GM21619 (cell line): ENCODE measurements around the gene PROSER3.

Source experiments
- ATAC-seq: cut with Tn5 transposase; IDR thresholded peaks from one replicate; pipeline ENCODE4 v1.9.1; 2021; ENCODE audit not compliant: unreplicated experiment

PROSER3 gene

DNA sequence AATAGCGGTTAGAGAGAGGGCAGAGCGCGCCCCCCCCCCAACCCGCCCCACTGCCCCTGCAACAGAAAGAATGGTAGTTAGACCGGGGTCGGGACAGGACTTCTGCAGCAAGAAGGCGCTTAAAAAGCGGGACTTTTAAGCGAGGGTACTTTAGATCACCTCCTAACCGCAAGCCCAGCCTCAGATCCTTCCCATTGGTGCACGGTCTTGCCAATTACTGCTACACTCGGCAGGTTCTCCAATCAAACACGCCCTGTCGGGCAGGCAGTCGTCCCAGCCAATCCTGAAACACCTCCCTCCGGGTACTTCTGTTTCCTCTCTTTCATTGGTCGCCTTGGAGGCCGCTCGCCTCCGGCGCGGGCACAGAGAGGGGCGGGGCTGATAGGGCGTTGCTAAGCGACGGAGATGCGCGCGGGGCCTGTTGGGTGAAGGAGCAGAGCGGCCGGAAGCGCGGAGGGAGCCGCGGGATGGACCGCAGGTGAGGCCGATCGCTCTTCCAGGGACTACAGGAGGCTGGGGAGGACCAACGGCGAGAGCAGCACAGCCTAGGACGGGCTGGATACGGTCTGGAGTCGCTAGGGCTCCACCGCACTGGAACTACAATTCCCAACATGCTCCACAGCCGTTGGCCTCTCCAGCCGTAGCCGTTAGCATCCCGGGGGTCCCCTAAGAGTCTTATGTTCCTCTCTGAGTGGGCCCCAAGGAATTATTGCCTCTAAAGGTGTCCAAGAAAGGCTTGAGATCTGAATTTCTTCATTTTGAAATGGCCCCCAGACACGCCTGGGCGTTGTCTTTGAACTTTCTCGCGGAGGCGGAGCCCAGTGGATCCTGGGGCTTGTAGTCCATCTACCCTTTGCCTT lies at the start of gene PROSER3:
PROSER3 (plus strand) TSS at position 428 of the 860 bp plus-strand sequence; CDS start at position 468, 40 bp downstream.
- ATAC-seq: peak; percentile 91

DNA sequence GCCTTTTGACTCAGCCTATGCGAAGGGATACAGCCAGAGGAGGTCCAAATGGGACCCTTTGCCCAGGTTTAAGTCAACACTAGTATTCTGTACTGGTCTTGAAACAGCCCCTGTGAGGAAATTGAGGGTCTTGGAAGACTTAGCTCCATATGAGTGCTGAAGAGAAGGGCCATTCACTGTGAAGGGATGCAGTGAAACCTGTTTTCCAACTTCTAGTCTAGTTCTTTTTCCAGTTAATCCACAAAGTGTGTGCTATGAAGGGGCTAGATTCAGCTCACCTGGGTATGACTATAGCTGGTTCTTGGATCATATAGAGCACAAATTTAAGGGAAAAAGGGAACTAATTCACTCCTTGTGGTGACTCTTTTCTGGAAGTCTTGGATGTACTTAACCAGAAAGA lies 49.6 kb upstream of the PROSER3 start:
- ATAC-seq: no peak

DNA sequence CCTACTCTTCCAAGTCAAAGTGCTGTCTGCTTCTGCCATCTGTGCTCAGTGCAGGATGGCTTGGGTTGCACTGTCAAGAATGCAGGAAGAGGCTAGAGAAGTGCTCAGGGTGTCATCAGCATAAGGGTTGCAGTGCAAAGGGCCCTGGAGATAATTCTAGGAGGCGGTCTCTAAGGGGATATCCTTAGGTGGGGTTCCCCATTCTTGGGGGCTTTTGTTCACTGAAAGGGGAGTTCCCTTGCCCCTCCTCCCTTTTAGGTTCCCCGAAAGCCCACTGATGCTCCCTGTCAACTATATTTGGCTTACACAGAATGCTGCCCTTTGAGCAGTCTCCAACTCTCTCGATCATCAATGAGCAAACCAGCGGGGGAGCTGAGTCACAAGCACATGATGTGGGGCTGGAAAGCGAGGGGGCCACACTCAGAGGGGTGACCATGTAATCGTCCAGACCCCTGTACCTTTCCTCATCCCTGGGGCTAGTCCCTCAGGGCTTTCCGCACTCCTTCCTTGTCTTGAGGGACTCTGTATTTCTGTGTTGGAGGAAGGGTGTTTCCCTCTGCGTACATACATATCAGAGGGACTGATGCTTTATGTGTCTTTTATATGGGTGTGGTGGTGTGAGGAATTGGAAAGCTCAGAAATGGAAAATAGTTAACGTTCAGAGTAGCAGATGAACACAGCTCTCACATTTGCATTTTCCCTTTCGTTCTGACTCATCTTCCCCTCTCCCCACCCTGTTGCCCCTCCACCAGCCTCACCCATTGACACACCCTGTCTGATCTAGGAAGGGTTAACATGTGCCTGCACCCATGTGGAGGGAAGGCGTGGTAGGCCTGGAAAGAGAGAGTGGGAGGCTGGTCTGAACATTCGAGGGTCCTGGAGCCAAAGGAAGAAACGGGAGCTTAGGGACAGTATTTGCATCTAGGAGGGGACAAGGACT lies 46.9 kb upstream of the PROSER3 start:
- peak; percentile 28 for ATAC-seq

DNA sequence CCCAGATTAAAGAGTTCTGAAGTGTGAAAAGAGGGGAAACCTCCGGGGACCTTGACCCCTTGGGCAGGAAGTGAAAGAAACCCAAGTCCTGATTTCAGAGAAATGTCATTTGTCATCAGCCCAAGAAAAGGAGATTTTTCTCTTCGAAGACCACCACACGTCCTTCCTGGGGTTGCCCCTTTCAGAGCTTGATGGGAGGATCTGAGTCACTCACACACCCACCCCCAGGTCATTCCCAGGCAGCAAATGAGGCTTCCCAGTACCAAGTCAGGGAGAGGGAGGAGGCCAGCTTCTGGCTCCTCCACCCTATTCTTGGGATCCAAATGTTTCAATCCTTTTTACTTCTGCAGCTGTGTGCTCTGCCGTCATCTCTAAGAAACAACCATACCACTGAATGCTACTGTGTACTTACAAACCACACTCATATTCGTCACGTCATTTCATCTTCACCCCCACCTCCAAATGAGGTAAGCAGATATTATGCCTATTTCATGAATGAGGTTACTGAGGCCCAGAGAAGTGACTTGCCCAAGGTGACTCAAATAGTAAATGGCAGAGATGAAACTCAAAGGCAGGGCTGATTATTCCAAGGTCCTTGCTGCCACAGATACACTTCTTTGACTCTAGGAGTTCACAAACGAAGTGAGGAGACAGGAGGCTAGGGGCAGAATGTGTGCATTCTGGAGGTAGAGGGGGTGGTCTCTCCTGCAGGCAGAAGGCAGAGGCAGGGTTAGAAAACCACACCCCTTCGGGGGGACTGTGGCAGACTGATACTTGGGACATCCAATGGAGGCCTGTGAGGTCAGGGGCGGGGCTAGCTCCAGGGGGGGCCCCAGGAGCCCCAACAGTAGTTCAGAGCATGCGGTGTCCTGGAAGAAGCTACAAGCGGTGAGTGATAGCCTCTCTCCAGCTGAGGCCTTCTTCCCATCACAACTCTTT lies 45.1 kb upstream of the PROSER3 start:
- ATAC-seq: no peak

DNA sequence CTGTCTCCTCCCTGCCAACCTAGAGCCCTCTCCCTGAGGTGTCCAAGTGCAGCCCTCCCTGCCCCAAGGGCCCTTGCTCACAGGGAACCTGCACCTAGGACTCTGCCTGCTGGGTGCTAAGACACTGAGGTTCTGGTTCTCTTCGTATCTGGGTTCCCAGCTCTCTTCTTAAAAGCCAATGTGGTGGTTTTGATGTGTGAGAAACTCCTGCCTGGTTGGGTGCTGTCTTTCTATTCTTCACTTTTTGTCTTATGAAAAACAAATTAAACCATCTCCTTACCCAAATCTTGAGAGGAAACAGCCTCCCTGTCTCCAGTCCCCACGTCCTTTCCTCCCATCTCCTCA lies 44.5 kb upstream of the PROSER3 start:
- ATAC-seq: no peak

DNA sequence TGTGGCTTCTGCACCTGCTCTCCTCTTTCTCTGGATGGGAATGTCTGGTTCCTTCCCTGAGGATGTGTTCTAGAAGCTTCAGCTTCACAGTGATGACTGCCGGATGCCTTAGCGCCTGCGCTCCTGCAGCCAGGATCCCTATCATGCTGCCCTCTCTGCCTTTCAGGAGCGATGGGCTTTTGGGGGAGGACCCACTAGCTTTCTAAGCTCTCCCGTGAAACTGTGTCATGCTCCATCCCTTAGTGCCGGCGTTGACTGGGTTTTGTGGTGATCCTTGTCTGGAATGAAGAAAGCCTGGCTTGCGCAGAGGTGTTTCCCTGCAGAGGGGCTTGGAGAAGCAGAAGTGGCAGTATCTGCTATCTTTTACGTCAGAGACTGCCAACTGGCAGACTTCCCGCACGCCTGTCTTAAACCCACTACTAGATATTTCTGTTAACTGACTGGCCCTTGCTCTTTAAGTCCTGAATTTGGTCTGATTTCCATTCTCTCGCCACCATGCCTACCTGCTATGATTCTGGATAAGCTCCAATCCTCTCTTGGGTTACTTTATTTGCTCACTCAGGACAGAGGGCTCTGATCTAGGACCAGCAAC lies 44.0 kb upstream of the PROSER3 start:
- ATAC-seq: no peak

DNA sequence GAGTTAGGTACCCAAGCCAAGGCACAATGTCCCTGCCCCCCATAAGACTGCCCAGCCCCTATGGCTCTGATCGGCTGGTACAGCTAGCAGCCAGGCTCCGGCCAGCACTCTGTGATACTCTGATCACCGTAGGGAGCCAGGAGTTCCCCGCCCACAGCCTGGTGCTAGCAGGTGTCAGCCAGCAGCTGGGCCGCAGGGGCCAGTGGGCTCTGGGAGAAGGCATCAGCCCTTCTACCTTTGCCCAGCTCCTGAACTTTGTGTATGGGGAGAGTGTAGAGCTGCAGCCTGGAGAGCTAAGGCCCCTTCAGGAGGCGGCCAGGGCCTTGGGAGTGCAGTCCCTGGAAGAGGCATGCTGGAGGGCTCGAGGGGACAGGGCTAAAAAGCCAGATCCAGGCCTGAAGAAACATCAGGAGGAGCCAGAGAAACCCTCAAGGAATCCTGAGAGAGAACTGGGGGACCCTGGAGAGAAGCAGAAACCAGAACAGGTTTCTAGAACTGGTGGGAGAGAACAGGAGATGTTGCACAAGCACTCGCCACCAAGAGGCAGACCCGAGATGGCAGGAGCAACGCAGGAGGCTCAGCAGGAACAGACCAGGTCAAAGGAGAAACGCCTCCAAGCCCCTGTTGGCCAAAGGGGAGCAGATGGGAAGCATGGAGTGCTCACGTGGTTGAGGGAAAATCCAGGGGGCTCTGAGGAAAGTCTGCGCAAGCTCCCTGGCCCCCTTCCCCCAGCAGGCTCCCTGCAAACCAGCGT lies 43.2 kb upstream of the PROSER3 start:
- no peak for ATAC-seq

DNA sequence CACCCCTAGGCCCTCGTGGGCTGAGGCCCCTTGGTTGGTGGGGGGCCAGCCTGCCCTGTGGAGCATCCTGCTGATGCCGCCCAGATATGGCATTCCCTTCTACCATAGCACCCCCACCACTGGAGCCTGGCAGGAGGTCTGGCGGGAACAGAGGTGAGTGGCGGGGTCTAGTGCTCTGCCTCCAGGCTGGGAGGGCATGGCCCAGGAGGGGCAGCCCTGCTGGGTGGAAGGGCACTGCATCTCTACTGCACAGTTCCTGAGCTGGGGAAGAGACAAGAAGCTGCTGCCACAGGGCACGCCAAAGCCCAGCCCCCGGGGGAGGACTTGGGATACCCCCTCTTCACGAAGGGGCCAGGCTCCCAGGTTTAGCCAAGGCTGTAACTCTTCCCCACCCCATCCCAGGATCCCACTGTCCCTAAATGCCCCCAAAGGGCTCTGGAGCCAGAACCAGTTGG lies 42.6 kb upstream of the PROSER3 start:
- no peak for ATAC-seq

DNA sequence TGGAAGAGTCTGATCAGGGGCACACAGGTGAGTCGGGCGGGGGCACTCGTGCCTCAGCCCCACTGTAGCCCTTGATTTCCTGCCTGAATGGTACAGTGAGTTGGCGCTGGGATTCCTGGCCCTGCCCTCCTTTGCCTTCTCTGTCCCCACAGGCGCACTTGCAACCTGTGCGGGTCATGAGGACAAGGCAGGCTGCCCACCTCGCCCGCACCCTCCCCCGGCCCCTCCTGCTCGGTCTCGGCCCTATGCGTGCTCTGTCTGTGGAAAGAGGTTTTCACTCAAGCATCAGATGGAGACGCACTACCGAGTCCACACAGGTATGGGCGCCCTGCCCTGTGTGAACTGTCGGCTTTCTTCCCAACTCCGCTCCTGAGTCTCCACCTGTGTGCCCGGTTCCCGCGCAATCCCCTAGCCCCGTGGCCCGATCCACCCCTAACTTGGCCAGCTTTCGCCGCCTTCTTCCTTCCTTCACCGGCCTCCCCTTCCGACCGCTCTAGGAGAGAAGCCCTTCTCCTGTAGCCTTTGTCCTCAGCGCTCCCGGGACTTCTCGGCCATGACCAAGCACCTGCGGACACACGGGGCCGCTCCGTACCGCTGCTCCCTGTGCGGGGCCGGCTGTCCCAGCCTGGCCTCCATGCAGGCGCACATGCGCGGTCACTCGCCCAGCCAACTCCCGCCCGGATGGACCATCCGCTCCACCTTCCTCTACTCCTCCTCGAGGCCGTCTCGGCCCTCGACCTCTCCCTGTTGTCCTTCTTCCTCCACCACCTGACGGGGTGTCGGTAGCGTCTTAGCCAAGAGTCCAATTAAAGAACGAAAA lies 41.8 kb upstream of the PROSER3 start:
- ATAC-seq: no peak

DNA sequence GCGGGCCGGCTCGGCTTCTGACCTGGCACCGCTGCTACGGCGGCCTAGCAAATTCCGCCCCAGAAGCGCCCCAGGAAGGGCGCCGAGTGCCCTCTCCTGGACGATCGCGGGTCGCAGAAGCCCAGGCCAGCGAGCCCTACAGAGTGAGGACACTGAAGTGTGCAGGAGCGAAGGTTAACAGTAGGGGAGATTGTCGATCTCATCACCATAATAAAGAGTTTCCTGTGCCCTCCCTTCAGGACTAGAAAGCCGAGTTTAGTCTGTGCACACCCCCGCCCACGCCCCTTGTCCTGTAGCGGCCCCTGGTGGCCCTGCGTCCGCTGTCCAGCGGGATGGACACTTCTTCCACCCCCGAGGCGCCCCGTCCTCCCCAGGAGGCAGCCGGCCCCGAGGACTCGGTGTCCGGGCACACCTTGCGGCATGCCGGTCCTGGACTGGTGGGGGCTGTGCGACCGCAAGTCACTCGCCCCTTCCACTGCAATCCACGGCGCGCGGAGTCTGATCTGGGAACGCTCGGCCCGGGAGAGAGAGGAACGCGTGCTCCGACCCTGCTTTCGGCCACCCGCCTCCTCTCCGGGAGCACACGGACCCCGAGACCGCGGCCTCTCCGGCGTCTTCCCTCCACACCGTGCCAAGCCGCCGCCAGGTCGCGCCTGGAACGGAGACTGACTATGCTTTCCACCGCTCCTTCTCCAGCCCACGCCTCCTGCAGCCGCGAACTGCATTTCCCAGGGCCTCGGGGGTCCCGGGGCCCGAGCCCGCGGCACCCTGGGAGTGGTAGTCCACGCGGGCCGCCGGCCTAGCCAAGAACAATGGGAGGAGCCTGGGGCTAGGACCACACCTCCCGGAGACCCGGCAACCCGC lies 40.9 kb upstream of the PROSER3 start:
- ATAC-seq: peak; percentile 44

DNA sequence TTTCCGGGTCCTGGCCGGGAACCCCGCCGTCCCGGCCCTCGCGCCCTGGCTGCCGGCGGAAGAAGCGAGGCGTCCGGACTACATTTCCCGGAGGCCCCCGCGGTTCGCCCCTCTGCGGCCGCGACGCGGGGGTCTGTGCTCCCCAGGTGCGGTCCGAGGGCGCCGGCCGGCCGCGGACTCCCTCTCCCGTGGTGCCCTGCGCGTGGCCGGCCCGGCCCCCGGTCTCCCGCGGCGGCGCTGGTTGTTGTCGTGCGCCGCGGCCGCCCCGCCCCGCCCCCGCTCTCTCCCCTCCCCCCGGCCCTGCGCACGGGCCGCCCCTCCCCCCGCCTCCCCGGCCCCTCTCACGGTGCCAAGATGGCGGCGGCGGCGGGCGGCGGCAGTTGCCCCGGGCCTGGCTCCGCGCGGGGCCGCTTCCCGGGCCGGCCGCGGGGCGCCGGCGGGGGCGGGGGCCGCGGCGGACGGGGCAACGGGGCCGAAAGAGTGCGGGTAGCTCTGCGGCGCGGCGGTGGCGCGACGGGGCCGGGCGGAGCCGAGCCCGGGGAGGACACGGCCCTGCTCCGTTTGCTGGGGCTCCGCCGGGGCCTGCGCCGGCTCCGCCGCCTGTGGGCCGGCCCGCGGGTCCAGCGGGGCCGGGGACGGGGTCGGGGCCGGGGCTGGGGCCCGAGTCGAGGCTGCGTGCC lies 40.2 kb upstream of the PROSER3 start, which contains the start of gene KMT2B:
KMT2B (plus strand) TSS at position 339 of the 680 bp plus-strand sequence; CDS start at position 355, 16 bp downstream.
- ATAC-seq: no peak

DNA sequence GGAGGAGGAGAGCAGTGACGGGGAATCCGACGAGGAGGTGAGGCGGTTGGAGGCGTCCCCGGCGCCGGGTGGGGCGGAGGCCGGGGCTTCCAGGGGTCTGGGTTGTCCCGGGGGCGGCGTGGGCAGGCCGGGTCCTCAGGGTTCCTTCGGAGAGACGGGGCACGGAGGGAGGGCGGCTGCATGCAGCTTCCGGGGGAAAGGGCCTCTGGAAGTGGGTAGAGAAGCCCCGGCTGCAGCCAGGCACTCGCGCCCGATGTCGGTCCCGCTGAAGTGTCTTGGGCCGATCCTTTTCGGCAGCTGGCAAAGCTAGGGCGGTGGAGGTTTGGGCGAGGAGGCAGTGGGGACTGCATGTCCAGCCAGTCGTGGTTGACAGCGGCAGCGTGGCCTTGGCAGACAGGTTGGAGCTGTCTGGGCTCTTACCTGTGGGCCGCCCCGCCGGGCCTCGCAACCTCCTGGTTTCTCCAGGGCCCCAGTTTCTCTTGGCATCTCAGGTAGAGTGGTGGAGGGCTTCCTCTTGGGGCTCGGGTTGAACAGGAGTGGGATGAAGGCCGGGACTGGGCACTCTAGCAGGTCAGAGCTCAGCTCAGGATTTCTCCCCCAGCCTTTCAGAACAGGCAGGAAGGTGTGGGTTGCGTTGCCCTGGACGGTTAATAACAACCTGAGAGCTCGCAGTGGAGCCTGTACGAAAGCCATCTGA lies 39.5 kb upstream of the PROSER3 start:
- no peak for ATAC-seq

DNA sequence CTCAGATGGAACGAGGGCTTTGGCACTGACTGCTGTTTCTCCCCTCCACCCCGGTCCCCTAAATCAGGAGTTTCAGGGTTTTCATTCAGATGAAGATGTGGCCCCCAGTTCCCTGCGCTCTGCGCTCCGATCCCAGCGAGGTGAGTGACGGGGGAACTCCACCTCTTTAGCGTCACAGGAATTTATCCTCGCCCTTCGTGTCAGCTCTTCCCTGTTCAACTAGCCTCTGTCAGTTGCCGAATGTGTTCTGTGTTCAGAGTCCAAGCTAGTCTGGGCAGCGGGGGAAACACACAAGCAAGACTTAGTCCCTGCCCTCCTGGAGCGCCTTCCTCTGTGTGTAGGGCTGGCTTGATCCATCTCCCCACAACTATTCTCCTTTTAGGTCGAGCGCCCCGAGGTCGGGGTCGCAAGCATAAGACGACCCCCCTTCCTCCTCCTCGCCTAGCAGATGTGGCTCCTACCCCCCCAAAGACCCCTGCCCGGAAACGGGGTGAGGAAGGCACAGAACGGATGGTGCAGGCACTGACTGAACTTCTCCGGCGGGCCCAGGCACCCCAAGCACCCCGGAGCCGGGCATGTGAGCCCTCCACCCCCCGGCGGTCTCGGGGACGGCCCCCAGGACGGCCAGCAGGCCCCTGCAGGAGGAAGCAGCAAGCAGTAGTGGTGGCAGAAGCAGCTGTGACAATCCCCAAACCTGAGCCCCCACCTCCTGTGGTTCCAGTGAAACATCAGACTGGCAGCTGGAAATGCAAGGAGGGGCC lies 38.4 kb upstream of the PROSER3 start:
- no peak for ATAC-seq

DNA sequence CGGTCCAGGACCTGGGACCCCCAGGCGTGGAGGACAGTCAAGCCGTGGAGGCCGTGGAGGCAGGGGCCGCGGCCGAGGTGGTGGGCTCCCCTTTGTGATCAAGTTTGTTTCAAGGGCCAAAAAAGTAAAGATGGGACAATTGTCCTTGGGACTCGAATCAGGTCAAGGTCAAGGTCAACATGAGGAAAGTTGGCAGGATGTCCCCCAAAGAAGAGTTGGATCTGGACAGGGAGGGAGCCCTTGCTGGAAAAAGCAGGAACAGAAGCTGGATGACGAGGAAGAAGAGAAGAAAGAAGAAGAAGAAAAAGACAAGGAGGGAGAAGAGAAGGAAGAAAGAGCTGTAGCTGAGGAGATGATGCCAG lies 37.8 kb upstream of the PROSER3 start:
- no peak for ATAC-seq

DNA sequence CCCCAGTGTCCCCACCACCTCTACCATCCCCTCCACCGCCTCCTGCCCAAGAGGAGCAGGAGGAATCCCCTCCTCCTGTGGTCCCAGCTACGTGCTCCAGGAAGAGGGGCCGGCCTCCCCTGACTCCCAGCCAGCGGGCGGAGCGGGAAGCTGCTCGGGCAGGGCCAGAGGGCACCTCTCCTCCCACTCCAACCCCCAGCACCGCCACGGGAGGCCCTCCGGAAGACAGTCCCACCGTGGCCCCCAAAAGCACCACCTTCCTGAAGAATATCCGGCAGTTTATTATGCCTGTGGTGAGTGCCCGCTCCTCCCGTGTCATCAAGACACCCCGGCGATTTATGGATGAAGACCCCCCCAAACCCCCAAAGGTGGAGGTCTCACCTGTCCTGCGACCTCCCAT lies 37.3 kb upstream of the PROSER3 start:
- no peak for ATAC-seq

DNA sequence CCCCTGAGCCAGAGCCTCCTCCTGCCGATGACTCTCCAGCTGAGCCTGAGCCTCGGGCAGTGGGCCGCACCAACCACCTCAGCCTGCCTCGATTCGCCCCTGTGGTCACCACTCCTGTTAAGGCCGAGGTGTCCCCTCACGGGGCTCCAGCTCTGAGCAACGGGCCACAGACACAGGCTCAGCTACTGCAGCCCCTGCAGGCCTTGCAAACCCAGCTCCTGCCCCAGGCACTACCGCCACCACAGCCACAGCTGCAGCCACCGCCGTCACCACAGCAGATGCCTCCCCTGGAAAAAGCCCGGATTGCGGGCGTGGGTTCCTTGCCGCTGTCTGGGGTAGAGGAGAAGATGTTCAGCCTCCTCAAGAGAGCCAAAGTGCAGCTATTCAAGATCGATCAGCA lies 36.6 kb upstream of the PROSER3 start:
- no peak for ATAC-seq
